ENCODE measurements around the gene IHH. TPM values are rescaled to one million over a fixed set of nuclear protein-coding genes. Genes with fewer than 3 reads are reported as not detected.
A peak's percentile ranks its signal among the peaks of the same experiment; 100 is the strongest.

The IHH gene
- total RNA-seq, 1 experiment from 2014 or later = 19.0 TPM

GRCh38 chr2:219058541-219059374 is 2.0 kb downstream of the IHH start:
- intact Hi-C loops (cut with micrococcal nuclease; ENCODE audit: unreplicated experiment) = loop anchor here (1.0 to 5.0 kb wide), 8 partner anchors 13 to 239 kb away; no protein-coding TSS in a partner anchor
- H3K4me3 ChIP-seq (ENCODE audit: low read depth, low read length) = peak overlapping the region; percentile 99
- TF ChIP-seq CTCF (IDR thresholded peaks at IDR 0.05; ENCODE audit: insufficient read depth in 1 of 2, low read depth in 1 of 2, low read length in 1 of 2, severe bottlenecking in 1 of 2, unreplicated experiment in 1 of 2) = no peak
- CTCF ChIA-PET = interaction anchor here (0.6 to 4.9 kb wide), 25 partner anchors 7 to 236 kb away, joined by 3 to 85 read pairs (median 5); partner anchors contain the start of gene CNPPD1
- H3K36me3 ChIP-seq (ENCODE audit: control insufficient read depth, insufficient read depth, low read length) = peaks cover 16% of the 10 kb centered on the region
- Mint-ChIP-seq H3K27ac (ENCODE audit: unreplicated experiment) (peak overlapping the region; percentile 88), H3K4me1 (ENCODE audit: low read depth, unreplicated experiment) (peaks cover 7% of the 10 kb centered on the region), H3K4me3 (ENCODE audit: unreplicated experiment) (peak overlapping the region; percentile 92), H3K9me3 (ENCODE audit: unreplicated experiment) (no peaks in the 10 kb centered on the region), H3K36me3 (ENCODE audit: insufficient read depth, unreplicated experiment) (peaks cover 36% of the 10 kb centered on the region), H3K27me3 (ENCODE audit: insufficient read depth, unreplicated experiment) (peaks cover 3% of the 10 kb centered on the region)
- no peaks in the 10 kb centered on the region for H3K27me3 ChIP-seq (replicated peaks; ENCODE audit: control insufficient read depth, insufficient read depth, low read length)
- DNase-seq = peak; percentile 88 to 93
- no peaks in the 10 kb centered on the region for H3K9me3 ChIP-seq
- POLR2A ChIA-PET = interaction anchor here (0.6 to 2.8 kb wide), 5 partner anchors 13 to 330 kb away, joined by 3 to 23 read pairs (median 3); no protein-coding TSS in a partner anchor
- peaks cover 11% of the 10 kb centered on the region for H3K4me1 ChIP-seq
- TSS peak; percentile 31 for BruUV-seq (replicated peaks)

DNA sequence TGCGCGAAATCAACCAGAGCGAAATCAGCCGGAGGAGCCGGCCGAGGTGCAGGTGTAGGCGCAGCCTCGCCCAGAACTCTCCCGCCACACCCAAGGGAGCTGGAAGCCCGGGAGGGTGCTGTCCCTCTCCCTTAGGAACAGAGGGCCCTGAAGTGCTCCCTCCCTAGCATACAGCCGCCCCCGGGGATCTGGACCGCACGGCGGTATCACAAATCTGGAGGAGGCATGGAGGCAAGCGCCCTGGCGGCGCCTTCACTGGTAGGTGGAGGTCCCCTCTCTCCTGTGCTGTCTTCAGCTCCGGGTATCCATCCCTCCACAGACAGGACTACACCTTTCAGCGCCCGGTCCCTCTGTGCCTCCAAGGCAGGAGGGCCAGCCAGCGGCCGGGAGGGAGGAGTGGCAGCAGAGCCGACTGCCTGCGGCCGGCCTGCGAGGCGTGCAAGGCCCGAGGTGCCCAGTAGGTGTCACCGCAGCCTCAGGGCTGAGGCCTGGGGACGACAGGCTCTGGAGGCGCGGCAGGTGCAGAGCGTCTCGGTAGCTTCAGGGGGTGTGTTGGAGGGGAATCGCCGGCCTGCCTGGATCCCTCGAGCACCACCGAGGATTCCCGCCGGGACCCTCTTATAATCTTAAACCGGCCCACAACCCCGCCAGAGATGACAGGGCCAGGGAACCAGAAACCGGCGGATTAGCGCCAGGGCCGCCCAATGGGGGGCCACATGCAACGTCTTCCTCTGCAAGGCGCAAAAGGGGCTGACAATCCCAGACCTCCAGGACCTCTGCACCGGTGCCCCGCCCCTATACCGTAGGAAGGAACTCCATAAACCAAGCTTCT is 2.8 kb downstream of the IHH start:
- Mint-ChIP-seq H3K4me3 (ENCODE audit: unreplicated experiment) (peak overlapping the region; percentile 92), H3K9me3 (ENCODE audit: unreplicated experiment) (no peaks in the 10 kb centered on the region), H3K4me1 (ENCODE audit: low read depth, unreplicated experiment) (peaks cover 7% of the 10 kb centered on the region), H3K27me3 (ENCODE audit: insufficient read depth, unreplicated experiment) (peaks cover 3% of the 10 kb centered on the region), H3K36me3 (ENCODE audit: insufficient read depth, unreplicated experiment) (peaks cover 40% of the 10 kb centered on the region), H3K27ac (ENCODE audit: unreplicated experiment) (no peak overlapping the region)
- CTCF ChIA-PET = interaction anchor here (0.6 to 4.9 kb wide), 22 partner anchors 8 to 237 kb away, joined by 3 to 85 read pairs (median 6); partner anchors contain the start of gene CNPPD1
- peak; percentile 82 to 89 for DNase-seq
- BruUV-seq (replicated peaks) = no TSS peak
- H3K4me1 ChIP-seq = peaks cover 11% of the 10 kb centered on the region
- POLR2A ChIA-PET = interaction anchor here (0.6 to 2.8 kb wide), 4 partner anchors 14 to 331 kb away, joined by 3 to 23 read pairs (median 3); no protein-coding TSS in a partner anchor
- no peaks in the 10 kb centered on the region for H3K27me3 ChIP-seq (replicated peaks; ENCODE audit: control insufficient read depth, insufficient read depth, low read length)
- TF ChIP-seq CTCF (IDR thresholded peaks at IDR 0.05; ENCODE audit: insufficient read depth in 1 of 2, low read depth in 1 of 2, low read length in 1 of 2, severe bottlenecking in 1 of 2, unreplicated experiment in 1 of 2) = peak; percentile 91 to 95
- peak overlapping the region; percentile 99 for H3K4me3 ChIP-seq (ENCODE audit: low read depth, low read length)
- intact Hi-C loops (cut with micrococcal nuclease; ENCODE audit: unreplicated experiment) = loop anchor here (1.0 to 5.0 kb wide), 8 partner anchors 13 to 239 kb away; no protein-coding TSS in a partner anchor
- peaks cover 16% of the 10 kb centered on the region for H3K36me3 ChIP-seq (ENCODE audit: control insufficient read depth, insufficient read depth, low read length)
- no peaks in the 10 kb centered on the region for H3K9me3 ChIP-seq

All from Caco-2 (cell line).